ENCODE measurements around the gene PGAM4. TPM values are rescaled to one million over a fixed set of nuclear protein-coding genes. Genes with fewer than 3 reads are reported as not detected.
"Not testable (repeated sequence)": the region's sequence is repeated elsewhere in the genome, so short reads cannot be mapped to it uniquely, and the experiment has no call there.

Gene PGAM4
- total RNA-seq, 8 experiments from 2014 or later, result 0.43 to 1.8 (median 1.4) TPM; not detected in 2

DNA sequence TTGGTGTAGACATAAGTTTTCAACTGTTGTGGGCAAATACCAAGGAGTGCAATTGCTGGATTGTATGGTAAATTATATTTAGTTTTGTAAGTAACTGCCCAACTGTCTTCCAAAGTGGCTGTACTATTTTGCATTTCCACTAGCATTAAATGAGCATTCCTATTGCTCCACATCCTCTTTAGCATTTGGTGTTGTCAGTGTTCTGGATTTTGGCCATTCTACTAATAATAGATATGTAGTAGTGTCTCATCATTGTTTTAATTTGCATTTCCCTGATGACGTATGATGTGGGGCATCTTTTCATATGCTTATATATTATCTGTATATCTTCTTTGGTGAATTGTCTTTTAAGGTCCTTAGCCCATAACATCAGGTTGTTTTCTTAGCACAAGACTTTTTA lies 17.3 kb downstream of the PGAM4 start:
- Histone ChIP-seq H3K27ac (no peak overlapping the region), H3K4me3 (no peak overlapping the region), H3K4me1 (replicated peaks in 1 of 2) (no peaks in the 10 kb centered on the region)
- WGBS, 10 experiments, result 0 to 100% (median 18%) methylated on average over 1 of the region's 1 CpG; no CpG with 5 or more reads in 4 of the 10 experiments
- in situ Hi-C loops (cut with MboI; ENCODE audit: low pct_unique_long_range_greater_than_20kb in 2 of 9, low sequenced_read_pairs in 9 of 9, unreplicated experiment in 9 of 9), result no loop called here
- ATAC-seq (replicated peaks in 6 of 8), result peak in 2 of 8 experiments; percentile 83 to 91

DNA sequence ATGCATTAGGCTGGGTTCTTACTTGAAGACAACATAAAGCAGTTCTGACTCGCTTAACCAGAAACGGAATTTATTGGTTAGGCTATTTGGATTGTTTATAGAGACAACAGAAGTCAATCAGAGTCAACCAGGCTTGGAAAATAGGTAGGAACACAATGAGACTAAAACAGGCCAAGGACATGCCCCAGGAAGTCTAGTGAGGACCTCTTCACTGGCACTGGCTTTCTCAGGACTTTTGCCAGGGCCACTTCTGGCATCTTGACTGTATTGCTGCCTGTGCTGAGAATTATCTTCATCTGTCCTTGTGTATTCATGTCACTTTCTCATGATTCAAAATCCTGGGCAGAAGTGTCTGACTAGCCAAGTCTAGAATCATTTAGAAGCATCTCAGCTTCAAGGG lies 19.6 kb downstream of the PGAM4 start:
- 69 to 100% methylated on average over 2 of the region's 2 CpGs; no CpG with 5 or more reads in 8 of the 10 experiments for WGBS, 10 experiments
- Histone ChIP-seq H3K4me1 (replicated peaks in 1 of 2) (no peaks in the 10 kb centered on the region), H3K4me3 (no peak overlapping the region), H3K27ac (no peak overlapping the region)
- in situ Hi-C loops (cut with MboI; ENCODE audit: low pct_unique_long_range_greater_than_20kb in 2 of 9, low sequenced_read_pairs in 9 of 9, unreplicated experiment in 9 of 9), result no loop called here
- no peak for ATAC-seq (replicated peaks in 6 of 8)

DNA sequence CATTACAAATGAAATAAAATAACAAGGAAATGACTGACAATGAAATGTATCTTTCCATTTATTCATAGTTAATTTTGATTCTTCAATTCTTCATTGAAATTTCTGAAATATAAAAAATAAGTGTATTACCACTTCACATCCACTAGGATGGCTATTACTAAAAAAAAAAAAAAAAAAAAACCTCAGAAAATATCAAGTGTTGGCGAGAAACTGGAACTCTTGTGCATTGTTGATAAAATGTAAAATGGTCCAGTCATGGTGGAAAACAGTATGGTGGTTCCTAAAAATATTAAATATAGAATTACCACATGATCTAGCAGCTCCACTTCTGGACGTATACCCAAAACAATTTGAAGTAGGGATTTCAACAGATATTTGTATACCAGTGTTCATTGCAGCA lies 22.9 kb downstream of the PGAM4 start:
- in situ Hi-C loops (cut with MboI; ENCODE audit: low pct_unique_long_range_greater_than_20kb in 2 of 9, low sequenced_read_pairs in 9 of 9, unreplicated experiment in 9 of 9), result no loop called here
- ATAC-seq (replicated peaks in 6 of 8), result no peak
- no peak overlapping the region for H3K4me3 ChIP-seq
- 35 to 100% (median 100%) methylated on average over 1 to 2 of the region's 2 CpGs; no CpG with 5 or more reads in 1 of the 10 experiments for WGBS, 10 experiments
- no peak overlapping the region for H3K27ac ChIP-seq
- H3K4me1 ChIP-seq (replicated peaks in 1 of 2), result no peaks in the 10 kb centered on the region

DNA sequence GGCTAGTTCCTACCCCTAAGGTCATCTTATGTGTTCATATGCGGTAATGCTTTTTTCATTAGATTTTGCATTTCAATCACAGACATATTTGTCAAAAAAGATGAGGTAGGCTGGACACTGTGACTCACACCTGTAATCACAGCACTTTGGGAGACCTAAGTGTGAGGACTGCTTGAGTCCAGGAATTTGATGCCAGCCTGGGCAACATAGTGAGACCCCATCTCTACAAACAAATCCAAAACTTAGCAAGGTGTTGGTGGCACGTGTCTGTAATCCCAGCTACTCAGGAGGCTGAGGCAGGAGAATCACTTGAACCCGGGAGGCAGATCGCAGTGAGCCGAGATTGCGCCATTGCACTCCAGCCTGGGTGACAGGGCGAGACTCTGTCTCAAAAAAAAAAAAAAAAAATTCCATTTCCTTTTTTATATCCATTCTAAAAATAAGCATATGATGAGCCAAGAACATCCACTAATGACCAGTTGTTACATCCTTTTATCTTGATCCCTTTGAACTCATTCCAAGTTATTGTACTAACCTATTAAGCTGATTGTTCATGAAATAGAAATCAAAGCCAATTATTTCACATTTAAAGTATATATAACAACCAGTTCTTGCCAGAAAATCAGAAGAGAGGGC lies 23.4 kb downstream of the PGAM4 start:
- Histone ChIP-seq H3K27ac (no peak overlapping the region), H3K4me1 (replicated peaks in 1 of 2) (no peaks in the 10 kb centered on the region), H3K4me3 (no peak overlapping the region)
- in situ Hi-C loops (cut with MboI; ENCODE audit: low pct_unique_long_range_greater_than_20kb in 2 of 9, low sequenced_read_pairs in 9 of 9, unreplicated experiment in 9 of 9), result no loop called here
- WGBS, 10 experiments, result 48 to 100% (median 90%) methylated on average over 1 to 5 of the region's 7 CpGs; no CpG with 5 or more reads in 4 of the 10 experiments
- ATAC-seq (replicated peaks in 6 of 8), result no peak

DNA sequence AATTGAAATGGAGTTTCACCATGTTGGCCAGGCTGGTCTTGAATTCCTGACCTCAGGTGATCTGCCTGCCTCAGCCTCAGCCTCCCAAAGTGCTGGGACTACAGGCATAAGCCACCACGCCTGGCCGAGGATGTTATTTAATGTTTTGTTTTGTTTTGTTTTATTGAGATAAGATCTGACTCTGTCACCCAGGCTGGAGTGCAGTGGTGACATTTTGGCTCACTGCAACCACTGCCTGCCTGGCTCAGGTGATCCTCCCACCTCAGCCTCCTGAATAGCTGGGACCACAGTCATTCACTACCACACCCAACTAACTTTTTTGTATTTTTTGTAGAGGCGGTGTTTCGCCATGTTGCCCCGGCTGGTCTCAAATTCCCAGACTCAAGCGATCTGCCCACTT lies 24.4 kb downstream of the PGAM4 start:
- H3K27ac ChIP-seq; ATAC-seq (replicated peaks in 6 of 8); H3K4me1 ChIP-seq (replicated peaks in 1 of 2); H3K4me3 ChIP-seq; in situ Hi-C loops (cut with MboI; ENCODE audit: low pct_unique_long_range_greater_than_20kb in 2 of 9, low sequenced_read_pairs in 9 of 9, unreplicated experiment in 9 of 9): not testable (repeated sequence)
- WGBS, 10 experiments, result 60 to 100% (median 100%) methylated on average over 1 to 2 of the region's 6 CpGs; no CpG with 5 or more reads in 7 of the 10 experiments

DNA sequence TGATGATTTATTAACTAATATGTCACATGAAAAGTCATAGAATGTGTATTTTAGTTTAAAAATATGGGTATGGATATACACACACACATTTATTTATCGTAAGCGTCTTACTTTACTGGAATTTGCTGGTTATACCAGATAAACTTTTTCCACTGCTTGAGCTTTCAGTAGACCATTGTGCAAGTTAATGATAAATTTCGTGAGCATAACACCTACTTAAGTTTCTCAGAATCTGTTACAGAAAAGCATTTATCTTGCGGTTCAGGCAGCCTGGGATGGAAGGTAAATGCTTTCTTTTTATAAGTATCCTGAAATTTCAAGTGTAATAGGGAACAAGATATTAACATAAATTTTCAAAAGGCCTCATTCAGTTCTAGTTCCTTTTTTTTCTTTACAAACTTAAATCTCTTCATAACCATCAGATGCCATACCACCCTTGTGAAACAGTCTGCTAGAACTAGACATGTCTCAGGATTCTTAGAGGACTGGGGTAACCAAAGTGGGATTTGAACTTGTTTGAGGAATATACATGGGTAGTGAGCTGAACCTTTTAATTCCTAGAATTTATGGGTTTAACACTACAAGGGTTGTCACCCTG lies 31.3 kb downstream of the PGAM4 start:
- Histone ChIP-seq H3K4me1 (replicated peaks in 1 of 2) (no peaks in the 10 kb centered on the region), H3K4me3 (no peak overlapping the region), H3K27ac (no peak overlapping the region)
- ATAC-seq (replicated peaks in 6 of 8), result no peak
- 62 to 100% (median 83%) methylated on average over 1 to 4 of the region's 4 CpGs; no CpG with 5 or more reads in 5 of the 10 experiments for WGBS, 10 experiments
- in situ Hi-C loops (cut with MboI; ENCODE audit: low pct_unique_long_range_greater_than_20kb in 2 of 9, low sequenced_read_pairs in 9 of 9, unreplicated experiment in 9 of 9), result no loop called here

DNA sequence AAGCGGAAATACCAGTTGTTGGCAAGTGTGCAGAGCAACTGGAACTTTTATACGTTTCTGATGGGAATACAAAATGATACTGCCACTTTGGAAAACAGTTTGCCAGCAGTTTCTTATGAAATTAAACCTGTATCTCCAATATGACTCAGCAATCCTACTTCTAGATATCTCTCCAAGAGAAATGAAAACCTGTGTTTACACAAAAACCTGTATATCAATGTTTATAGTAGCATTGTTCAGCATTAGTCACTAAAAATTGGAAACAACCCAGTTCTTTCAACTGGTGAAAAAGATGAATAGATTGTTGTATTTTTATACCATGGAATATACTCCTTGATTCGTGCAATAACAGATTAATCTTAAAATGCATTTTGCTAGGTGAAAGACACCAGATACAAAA lies 32.1 kb downstream of the PGAM4 start:
- in situ Hi-C loops (cut with MboI; ENCODE audit: low pct_unique_long_range_greater_than_20kb in 2 of 9, low sequenced_read_pairs in 9 of 9, unreplicated experiment in 9 of 9), result no loop called here
- 22 to 100% (median 83%) methylated on average over 1 to 3 of the region's 3 CpGs; no CpG with 5 or more reads in 1 of the 10 experiments for WGBS, 10 experiments
- H3K4me1 ChIP-seq (replicated peaks in 1 of 2), result no peaks in the 10 kb centered on the region
- no peak for ATAC-seq (replicated peaks in 6 of 8)
- H3K4me3 ChIP-seq, result no peak overlapping the region
- no peak overlapping the region for H3K27ac ChIP-seq

DNA sequence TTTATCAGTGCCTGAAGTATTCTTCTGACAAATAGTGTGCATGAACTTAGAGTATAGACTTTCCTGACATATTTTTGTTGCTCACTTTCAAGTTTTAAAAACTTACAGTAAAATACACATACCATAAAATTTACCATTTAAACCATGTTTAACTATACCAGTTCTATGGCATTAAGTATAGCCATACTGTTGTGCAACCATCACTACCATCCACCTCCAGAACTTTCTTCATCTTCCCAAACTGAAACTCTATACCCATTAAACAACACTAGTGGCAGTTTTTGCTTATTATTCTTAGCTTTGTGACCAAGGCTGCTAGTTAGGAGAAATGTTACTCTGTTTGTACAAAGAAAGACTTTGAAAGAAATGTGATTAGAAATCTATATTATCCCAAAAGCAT lies 33.1 kb downstream of the PGAM4 start:
- ATAC-seq (replicated peaks in 6 of 8), result no peak
- in situ Hi-C loops (cut with MboI; ENCODE audit: low pct_unique_long_range_greater_than_20kb in 2 of 9, low sequenced_read_pairs in 9 of 9, unreplicated experiment in 9 of 9), result no loop called here
- Histone ChIP-seq H3K4me1 (replicated peaks in 1 of 2) (no peaks in the 10 kb centered on the region), H3K4me3 (no peak overlapping the region), H3K27ac (no peak overlapping the region)

DNA sequence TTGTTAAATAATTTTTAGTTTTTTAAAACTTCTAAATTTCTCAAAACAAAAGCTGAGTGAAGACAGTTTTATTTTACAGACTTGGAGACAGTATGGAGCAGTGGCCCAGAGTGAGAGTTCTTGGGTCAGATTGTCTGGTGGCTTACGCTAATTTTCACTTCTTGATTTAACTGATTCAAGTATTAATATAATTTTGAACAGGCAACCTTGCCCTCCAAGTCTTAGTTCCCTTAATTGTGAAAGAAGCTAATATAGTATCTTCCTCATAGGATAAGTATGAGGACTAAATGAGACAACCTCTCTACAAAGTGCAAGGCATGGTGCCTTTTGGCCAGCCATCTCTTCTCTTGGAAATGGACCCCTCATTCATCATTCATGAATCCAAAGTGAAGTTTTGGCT lies 33.6 kb downstream of the PGAM4 start:
- WGBS, 10 experiments, result 14 to 50% methylated on average over 1 of the region's 1 CpG; no CpG with 5 or more reads in 8 of the 10 experiments
- Histone ChIP-seq H3K4me3 (no peak overlapping the region), H3K4me1 (replicated peaks in 1 of 2) (no peaks in the 10 kb centered on the region), H3K27ac (no peak overlapping the region)
- in situ Hi-C loops (cut with MboI; ENCODE audit: low pct_unique_long_range_greater_than_20kb in 2 of 9, low sequenced_read_pairs in 9 of 9, unreplicated experiment in 9 of 9), result no loop called here
- ATAC-seq (replicated peaks in 6 of 8), result no peak

DNA sequence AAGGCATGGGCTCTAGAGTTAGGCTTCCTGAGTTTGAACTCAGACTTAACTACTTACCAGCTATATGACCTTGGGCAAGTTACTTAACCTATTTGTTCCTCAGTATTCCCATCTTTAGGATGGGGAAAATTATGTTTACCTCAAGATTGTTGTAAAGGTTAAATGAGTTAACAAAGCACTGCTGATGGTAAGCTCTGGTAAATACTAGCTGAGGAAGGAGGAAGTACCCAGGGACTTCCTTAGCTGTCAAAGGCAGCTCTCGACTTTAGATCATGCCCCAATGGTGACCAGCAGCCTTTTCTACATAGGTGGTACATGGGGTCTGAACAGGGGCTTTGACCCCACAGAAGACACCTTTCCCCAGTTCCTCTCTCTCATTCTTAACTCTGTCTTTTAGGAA lies 38.9 kb downstream of the PGAM4 start:
- Histone ChIP-seq H3K27ac (no peak overlapping the region), H3K4me3 (no peak overlapping the region), H3K4me1 (replicated peaks in 1 of 2) (no peaks in the 10 kb centered on the region)
- 14 to 100% (median 71%) methylated on average over 1 of the region's 1 CpG; no CpG with 5 or more reads in 6 of the 10 experiments for WGBS, 10 experiments
- in situ Hi-C loops (cut with MboI; ENCODE audit: low pct_unique_long_range_greater_than_20kb in 2 of 9, low sequenced_read_pairs in 9 of 9, unreplicated experiment in 9 of 9), result no loop called here
- ATAC-seq (replicated peaks in 6 of 8), result no peak

DNA sequence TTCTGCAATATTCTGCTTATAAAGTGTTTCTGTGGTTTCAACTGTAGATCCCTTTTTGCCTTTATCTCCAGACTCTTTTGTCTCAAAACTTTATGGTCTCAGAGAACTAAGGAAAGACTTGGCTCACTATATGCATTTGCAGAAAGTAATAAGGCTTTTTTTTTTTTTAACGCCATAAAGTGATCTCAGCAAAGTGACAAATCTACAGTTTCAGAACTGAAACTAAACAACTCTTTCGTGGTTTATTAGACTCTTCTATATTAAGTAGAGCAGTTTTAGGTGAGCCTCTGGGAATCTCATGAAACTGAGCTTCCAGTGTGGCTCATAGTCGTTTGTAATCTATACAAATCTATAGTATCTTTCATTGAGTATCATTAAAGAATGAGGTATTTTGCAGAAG lies 43.7 kb downstream of the PGAM4 start:
- in situ Hi-C loops (cut with MboI; ENCODE audit: low pct_unique_long_range_greater_than_20kb in 2 of 9, low sequenced_read_pairs in 9 of 9, unreplicated experiment in 9 of 9), result no loop called here
- WGBS, 10 experiments, result 21 to 83% (median 62%) methylated on average over 1 to 3 of the region's 3 CpGs; no CpG with 5 or more reads in 4 of the 10 experiments

DNA sequence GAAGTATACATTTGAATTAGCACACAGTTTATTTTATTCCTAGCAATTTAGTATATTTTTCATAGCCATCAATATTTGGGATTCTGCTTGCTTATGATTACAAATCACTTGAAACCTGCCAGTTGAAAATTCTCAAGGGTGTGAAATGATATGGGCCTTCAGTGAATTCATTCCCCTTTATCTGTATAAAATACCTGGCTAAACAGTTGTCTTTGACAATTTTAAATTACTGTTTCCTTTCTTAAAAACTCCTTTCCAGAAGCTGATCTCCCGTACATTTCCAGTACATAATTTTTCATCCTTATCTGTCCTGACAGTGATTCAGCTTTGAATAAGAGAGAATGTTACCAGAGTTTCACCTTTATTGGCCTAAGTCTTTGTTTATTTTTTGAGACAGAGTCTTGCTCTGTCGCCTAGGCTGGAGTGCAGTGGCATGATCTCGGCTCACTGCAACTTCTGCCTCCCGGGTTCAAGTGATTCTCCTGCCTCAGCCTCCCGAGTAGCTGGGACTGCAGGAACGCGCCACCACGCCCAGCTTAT lies 45.0 kb downstream of the PGAM4 start:
- in situ Hi-C loops (cut with MboI; ENCODE audit: low pct_unique_long_range_greater_than_20kb in 2 of 9, low sequenced_read_pairs in 9 of 9, unreplicated experiment in 9 of 9), result loop anchor here in 3 of 9 experiments (25.0 kb wide), 2 partner anchors 88 to 188 kb away; partner anchors contain the start of gene PGK1 (in 1 of the 3)
- no peak for ATAC-seq (replicated peaks in 6 of 8)
- Histone ChIP-seq H3K4me3 (no peak overlapping the region), H3K4me1 (replicated peaks in 1 of 2) (no peaks in the 10 kb centered on the region), H3K27ac (no peak overlapping the region)
- 33 to 100% (median 69%) methylated on average over 1 to 8 of the region's 8 CpGs; no CpG with 5 or more reads in 6 of the 10 experiments for WGBS, 10 experiments

More for the DNA sequence above, 43.7 kb downstream of the PGAM4 start:
- ATAC-seq (replicated peaks in 6 of 8), result no peak
- Histone ChIP-seq H3K4me1 (replicated peaks in 1 of 2) (no peaks in the 10 kb centered on the region), H3K4me3 (no peak overlapping the region), H3K27ac (no peak overlapping the region)

DNA sequence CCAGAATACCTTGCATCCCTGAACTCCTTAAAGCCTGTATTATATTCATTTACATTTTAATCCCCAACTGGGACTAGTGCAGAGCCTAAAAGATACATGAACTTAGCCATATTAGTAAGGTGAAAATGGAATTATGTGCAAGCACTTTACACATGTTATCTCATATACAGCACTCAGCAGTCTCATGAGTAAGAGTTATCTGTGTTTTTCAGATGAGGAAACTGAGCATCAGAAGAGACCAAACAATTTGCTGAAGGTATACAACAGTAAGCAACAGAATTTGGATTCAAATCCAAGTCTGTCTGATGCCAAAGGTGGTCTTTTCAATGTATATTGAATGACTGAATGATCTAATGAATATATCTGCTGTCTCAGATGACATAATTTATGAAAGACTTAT lies 46.7 kb downstream of the PGAM4 start:
- Histone ChIP-seq H3K4me3 (no peak overlapping the region), H3K27ac (no peak overlapping the region), H3K4me1 (replicated peaks in 1 of 2) (no peaks in the 10 kb centered on the region)
- in situ Hi-C loops (cut with MboI; ENCODE audit: low pct_unique_long_range_greater_than_20kb in 2 of 9, low sequenced_read_pairs in 9 of 9, unreplicated experiment in 9 of 9), result loop anchor here in 3 of 9 experiments (25.0 kb wide), 2 partner anchors 90 to 190 kb away; partner anchors contain the start of gene PGK1 (in 1 of the 3)
- no peak for ATAC-seq (replicated peaks in 6 of 8)

All from motor neuron (in vitro differentiated cells).